GM19239 (cell line): ENCODE results near the gene PNKD.
"Not testable (repeated sequence)": the region's sequence is repeated elsewhere in the genome, so short reads cannot be mapped to it uniquely, and the experiment has no call there.

Source experiments
- DNase-seq: peaks from one replicate; pipeline ENCODE4 v3.0.0; 2011; ENCODE audit warnings: low spot score; ENCODE audit not compliant: insufficient read length
- FAIRE-seq: peaks from 2 replicates; lab custom pipeline; 2011; peaks lifted over from hg19 to GRCh38; lab: Jason Lieb, UNC

The PNKD gene

DNA sequence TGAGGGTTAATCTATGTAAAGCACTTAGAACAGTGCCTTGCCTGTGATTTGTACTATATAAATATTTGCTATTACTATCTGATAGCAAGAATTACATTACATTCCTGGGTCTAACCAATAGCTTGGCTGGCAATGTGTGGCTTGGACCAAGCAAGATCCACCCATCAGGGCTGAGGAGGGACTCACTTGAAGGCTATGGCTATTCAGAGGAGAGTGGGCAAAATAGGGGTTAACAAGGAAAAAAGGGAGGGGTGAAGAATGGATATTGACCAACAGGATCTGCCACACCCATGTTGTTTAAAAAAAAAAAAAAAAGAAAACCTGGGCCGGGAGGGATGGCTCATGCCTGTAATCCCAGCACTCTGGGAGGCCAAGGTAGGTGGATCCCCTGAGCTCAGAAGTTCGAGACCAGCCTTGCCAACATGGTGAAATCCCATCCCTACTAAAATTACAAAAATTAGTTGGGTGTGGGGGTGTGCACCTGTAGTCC, 42.0 kb downstream of the PNKD start:
- no peak for DNase-seq
- no peak for FAIRE-seq

DNA sequence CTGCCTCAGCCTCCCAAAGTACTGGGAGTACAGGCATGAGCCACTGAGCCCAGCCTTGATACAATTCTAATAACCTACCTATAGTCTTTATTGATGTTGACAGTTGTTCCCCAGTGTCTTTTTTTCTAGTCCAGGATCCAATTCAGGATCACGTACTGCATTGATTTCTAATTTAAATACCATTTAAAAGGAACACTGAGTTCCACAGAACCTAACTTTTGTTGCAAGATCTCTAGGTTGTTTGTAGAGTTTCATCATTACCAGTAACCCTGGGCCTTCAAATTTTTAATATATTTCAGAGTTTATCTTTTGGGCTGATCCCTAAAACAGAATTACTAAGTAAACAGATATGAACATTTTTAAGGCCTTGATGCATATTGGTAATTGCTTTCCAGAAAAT, 43.0 kb downstream of the PNKD start:
- DNase-seq (no peak), FAIRE-seq (no peak)

DNA sequence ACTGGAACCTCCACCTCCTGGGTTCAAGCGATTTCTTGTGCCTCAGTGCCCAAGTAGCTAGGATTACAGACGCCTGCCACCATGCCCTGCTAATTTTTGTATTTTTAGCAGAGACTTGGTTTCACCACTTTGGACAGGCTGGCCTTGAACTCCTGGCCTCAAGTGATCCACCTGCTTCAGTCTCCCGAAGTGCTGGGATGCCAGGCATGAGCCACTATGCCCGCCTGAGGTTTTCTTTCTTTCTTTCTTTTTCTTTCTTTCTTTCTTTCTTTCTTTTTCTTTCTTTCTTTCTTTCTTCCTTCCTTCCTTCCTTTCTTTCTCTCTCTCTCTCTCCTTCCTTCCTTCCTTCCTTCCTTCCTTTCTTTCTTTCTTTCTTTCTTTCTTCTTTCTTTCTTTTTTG, 44.4 kb downstream of the PNKD start:
- DNase-seq, FAIRE-seq: not testable (repeated sequence)

DNA sequence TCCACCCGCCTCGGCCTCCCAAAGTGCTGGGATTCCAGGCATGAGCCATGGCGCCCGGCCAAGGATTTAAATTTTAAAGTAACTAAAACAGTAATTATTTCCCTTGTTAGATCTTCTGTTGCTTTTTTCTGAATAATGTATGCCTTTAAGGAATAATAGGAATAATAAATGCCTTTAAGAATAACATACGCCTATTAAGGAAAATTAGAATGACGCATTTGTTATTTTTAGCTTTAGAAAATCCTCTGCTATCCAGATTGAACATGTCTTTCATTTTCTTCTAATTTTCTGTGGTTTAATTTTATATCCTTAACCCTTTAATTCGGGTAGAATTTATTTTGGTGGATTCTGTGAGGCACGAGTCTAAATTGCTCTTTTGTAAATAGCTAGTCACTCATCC, 45.1 kb downstream of the PNKD start:
- DNase-seq (no peak), FAIRE-seq (no peak)

DNA sequence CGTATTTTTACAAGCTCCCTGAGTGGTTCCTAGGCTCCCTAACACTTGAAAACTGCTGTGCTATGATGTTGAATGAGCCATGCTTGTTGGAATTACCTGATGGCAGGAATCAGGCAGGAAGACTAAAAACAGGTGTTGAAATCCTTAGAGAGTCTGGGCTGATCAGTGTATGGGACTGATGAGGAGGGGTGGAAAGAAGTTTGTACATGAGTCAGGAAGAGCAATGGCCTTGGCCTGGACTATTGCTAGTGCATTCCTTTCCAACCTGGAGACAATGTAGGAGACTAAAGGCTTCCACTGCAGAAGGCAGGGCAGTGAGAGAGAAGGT, 46.9 kb downstream of the PNKD start:
- no peak for DNase-seq
- no peak for FAIRE-seq

DNA sequence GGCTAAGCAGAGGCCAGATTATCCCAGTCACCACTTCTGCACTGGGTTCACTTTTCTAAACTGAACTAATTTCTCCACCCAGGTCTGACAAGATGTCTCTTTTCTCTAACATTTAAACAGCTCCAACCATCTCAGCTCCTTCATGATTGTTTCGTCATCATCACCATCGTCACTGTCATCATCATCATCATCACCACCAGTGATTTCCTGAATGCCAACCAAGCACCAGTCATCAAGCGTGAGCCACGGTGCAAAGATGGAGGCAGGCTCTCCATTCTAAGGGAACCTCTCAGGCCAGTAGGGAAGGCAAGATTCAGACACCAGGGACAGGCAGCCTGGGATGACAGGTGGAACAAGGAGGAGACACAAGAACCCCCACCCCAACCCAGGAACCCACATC, 47.5 kb downstream of the PNKD start:
- DNase-seq: no peak
- no peak for FAIRE-seq

DNA sequence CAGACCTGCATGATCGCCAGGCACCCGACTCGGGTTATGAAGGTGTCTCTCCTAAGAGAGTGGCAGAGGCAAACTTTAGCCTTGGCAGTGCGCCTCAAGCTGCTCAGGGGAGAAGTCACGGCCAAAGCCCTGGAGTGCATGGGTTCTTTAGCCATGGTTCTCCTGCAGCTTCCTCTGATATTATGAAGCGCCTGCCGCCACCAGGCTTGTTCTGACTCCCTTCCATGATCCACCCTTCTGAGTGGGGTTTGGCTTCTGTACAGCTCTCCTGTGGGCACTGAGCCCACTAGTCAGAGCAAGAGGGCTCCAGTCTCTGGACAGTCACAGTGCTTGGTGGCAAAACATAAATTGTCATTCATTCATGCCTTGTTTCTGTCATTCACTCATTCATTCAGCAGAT, 47.9 kb downstream of the PNKD start:
- DNase-seq: no peak
- FAIRE-seq: no peak

DNA sequence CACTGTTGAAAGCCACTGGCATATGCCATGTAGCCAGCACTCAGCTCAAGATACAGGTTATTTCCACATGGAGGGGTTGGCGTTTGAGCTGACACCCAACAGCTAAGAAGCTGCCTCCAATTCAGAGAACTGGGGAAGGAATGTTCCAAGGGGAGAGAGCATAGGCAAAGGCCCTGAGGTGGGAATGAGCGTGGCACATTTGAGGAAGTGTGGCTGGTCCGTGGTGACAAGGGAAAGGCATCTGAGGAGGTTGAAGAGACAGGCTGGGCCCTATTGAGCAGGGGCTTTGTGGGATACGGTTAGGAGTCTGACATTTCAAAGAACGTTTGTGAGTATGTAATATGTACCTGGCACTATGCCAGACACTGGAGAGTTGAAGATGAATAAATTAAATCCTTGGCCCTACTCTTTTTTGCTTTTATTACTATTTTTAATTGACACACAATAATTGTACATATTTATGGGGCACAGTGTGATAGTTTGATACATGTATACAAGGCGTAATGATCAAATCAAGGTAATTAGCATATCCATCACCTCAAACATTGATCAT, 49.6 kb downstream of the PNKD start:
- DNase-seq: no peak
- FAIRE-seq: no peak

DNA sequence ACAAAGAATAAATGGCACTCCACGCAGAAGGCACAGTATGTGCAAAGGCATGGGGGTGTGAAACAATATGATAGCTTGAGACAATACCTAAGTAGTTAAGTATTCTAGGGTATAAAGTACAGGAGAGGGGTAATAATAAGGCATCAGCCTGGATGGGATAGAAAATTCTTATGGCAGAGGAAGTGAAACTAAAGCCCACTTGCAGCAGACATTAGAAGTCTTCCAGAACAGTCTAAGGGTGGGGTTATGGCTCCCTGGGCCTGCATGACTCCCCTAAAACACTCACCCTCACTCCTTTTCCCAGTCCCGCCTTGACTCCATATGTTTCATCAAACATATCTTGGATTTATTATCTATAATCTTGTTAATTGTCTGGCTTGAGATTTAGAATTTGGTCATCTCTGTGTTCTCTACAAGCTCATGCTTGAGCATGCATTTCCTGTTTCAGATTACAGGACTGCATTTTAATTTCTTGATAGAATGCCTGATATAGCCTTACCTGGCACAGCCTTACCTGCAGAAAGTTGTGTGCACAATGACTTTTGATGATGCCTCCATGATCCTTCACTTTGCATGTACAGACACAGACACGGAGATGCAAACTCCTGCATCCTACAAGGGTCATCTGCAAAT, 50.5 kb downstream of the PNKD start:
- no peak for FAIRE-seq
- DNase-seq: no peak

DNA sequence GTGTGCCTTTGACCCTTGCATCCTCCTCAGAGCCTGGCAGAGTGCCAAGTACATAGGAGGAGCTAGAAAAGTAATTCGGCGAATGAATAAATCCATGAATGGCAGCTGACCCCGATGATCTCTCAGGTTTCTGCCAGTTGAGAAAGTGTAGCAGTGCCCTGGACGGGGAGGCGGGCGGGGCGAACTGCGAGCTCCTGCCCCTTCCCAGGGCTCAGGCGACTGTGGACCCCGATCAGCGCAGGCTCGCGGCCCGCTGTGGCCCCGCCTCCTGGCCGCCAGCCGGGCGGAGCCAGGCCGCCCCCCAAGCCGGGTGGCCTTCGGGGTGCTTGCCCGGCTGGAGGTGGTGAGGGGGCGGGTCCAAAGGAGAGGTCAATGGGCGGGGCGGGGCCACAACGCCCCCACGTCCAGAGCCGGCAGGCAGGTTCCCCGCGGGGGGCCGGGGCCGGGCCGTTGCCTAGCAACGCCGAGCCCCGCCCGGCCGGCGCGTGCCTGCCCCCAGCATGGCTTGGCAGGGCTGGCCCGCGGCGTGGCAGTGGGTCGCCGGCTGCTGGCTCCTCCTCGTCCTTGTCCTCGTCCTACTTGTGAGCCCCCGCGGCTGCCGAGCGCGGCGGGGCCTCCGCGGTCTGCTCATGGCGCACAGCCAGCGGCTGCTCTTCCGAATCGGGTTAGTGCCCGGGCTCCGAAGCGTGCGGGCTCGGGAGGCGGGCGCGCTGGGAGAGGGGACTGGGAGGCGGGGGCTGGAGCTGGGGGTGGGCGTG, 52.6 kb downstream of the PNKD start:
- peak; percentile 75 for DNase-seq
- FAIRE-seq: no peak

DNA sequence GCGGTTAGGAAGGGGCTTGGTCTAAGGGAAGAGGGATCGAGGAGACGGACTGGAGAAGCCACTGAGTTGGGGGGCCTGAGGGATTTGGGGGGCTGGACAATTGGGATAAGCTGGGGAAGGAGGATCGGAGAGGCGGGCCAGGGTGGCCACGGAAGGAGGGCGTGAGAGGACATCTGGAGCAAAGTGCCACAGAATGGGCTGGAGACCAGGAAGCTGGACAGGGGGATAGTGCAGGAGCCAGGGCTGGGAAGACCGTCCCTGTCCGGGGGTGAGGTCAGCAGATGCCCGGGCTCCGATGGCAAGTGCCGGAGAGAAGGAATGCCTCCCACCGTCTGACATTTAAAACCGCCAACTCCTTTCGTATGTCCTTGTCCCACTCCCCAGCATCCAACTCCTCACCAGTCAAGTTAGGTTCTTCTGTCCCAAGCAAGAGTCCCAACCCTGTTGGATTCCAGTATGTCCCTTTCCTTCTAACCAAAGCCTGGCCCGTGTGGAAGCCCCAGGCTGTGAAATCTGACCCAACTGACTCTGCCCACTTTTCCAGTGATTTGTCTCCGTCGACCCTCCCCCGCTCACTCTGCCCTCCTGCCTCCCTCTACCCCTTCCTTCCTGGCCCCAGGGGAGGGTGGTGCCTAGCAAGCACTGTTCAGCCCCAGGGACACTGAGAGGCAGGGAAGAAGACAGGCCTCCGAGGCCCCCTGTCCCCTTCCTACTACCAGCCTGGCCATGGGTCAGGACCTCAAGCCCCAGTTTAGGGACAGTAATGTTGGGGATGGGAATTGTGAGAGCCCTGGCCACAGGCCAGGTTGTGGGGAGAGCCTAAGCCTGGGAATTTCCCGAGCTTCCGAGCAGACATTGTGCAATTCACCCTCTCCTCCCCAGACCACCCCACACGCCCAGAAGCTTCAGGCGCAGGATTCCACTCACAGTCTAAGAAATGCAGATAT, 53.5 kb downstream of the PNKD start:
- FAIRE-seq (no peak), DNase-seq (no peak)

DNA sequence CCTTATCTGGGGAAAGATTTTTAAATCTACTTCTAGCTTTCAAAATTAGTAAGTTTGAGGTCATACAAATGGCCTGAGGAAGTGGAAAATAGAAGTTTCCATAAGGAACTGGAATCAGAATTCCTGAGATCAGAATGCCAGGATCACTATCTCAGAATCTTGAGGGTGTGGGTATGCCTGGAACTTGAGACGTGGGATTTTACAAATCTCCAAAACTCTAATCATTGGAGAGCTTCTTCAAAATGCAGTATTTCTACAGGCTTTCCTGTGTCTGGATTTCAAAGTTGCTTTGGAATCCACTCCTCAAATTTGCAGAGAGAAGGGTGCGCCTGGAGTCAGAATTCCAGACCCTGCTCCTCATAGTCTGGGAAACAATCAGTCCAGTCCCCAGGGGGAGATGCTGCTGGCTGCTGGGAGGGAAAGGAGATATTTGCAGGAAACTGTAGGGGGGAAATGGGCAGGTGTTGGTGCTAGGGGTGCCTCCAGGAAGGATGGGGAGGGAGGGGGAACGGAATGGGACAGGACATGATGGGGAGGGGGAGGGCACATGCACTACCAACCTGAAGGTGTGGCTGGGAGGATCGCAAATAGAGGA, 55.3 kb downstream of the PNKD start:
- FAIRE-seq: no peak
- no peak for DNase-seq

DNA sequence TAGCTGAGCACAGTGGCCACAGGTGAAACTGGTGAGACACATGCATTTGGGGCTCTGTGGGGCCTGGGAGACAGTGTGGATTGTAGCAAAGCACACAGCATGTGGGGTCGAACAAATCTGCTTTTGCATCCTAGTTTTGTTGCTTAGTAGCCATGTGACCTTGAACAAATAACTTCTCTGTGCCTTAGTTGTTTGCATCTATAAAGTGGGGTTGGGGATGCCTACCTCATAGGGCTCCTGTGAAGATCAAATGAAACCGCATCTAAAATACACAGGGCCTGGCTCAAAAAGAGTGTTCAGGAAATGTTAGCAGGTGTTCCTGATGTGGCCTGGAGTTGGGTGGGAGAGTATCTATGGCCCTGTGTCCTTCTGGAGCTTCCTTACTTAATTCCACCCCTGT, 56.0 kb downstream of the PNKD start:
- DNase-seq: no peak
- FAIRE-seq: no peak

DNA sequence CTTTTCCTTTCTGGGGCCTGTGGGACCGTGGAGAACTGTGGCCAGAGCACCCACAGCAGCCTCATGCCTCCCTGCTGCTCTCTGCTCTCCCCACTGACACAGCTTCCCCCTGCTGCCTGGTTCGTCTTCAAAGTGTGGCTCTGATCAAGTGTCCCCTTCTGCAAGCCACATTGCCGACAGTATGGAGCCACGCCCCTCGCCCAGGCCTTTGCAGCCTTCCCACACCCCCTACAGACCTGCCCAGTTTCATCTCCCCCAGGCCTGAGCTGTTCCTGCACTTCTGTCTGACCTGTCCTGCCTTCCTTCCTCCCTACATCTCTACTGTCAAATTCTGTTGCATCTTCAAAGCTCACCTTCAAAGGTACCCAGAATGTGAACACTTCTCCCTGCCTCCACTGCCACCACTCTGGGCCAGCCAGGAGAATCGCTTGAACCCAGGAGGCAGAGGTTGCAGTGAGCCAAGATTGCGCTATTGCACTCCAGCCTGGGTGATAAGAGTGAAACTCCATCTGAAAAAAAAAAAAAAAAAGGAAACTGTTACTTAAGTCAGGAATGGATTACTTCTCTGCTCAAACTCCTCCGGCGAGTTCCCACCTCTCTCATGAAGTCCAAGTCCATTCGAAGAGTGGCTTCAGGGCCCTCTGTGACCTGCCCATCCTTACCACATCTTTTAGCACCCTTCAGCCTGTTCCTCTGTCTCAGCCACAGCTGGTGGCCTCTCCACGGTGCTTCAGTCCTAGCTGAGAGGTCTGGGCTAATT, 57.3 kb downstream of the PNKD start:
- FAIRE-seq (peak; percentile 8), DNase-seq (no peak)

DNA sequence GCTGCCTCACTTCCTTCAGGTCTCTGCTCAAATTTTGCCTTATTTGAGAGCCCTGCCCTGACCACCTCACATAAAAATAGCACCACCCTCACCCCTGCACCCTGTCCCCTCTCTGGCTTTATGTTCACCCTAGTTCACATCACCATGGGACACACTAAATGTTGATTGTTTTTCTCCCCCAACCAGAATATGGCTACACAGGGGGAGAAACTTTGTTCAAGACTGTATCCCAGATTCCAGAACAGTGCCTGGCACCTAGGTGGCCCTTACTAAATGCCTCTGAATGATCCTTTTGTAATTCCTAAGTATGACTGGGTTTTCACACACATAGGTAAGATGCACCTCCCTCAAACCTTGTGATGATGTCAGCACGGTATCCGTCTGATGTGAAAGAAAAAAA, 58.0 kb downstream of the PNKD start:
- DNase-seq (no peak), FAIRE-seq (no peak)

DNA sequence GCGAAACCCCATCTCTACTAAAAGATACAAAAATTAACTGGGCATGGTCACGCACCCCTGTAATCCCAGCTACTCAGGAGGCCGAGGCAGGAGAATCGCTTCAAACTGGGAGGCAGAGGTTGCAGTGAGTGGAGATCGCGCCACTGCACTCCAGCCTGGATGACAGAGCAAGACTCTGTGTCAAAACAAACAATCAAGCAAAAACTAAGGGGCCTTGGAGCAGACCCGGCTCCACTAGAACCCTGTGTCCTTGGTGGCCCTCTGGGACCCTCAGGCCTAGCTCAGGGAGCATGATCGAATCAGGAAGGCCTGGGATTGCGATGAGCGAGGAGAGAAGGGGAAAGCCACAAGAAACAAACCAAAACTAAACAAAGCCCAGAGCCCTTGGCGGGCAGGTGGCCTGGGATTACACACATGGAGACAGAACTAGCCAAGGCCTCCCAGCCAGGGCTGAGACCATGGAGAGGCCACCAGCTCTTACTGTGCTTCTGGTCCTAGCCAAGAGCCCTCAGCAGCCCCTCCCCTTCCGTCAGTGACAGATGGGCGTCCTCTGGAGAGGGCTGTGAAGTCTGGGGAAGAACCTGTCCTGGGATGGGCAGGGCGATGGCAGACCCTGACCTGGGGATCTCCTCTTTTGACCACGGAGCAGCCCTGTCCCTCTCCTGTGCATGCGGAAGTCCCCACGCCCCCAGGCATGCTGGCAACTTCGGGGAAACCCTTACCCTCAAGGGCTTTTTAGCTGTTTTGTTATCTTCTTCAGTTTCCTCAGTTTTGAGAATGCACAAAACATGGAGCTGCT, 58.9 kb downstream of the PNKD start:
- FAIRE-seq (peak; percentile 92), DNase-seq (no peak)

DNA sequence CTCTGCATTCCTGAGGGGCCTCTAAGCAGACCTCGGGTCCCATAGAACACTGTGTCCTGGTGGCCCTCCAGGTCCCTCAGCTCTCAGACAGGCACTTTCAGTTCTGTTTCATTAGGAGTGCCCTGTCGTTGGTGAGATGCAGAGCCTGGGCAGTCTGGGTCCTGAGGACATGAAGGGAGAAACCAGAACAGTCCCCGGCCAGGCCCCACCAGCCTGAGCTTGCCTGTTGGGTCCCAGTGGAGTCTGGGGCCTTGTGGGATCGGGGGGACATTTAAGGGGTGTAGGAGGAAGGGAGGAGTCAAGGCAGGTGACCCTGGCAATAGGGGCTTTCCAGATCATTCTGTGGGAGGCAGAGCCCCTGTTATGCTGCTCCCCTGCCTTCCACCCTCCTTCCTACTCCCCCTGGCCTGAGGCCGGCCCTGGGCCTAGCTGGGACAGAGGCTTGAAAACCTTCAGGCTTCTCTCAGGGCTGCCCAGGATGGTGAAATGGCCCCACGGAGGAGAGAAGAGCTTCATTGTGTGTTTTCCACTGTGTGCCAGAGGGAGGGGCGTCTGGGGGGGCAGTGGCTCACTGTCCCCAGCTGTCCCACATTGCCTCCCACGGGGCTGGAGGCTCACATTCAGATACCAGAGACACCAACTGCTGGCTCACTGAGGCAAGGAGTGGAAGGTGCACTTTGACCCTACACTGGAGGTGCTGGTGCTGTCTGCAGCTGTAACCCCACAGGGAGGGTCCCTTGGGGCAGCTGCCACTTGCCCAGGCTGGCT, 59.7 kb downstream of the PNKD start:
- peak; percentile 73 for FAIRE-seq
- no peak for DNase-seq

DNA sequence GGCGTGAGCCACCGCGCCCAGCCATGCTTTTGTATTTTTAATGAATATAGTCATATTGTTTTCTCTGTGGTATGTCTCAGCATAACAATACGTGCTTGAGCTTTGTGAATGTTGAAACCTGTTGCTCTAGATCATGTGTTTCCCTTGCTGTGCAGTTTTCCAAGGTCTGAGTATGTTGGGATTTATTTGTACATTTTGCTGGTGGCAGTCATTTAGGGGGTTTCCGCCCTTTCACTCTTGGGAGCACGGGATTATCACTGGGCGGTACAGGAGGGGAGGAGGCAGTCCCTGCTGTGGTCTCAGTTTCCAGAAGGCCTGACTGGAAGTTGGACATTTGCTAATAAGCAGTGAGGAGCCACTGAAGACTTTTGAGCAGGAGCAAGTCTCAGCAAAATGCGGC, 61.4 kb downstream of the PNKD start:
- FAIRE-seq (no peak), DNase-seq (no peak)
